ENCODE results near the gene LIG1. TPM values are rescaled to one million over a fixed set of nuclear protein-coding genes. Genes with fewer than 3 reads are reported as not detected.

Gene LIG1
- total and polyA plus RNA-seq, 8 donors = 26.7 to 72.1 (median 61.9) TPM

GRCh38 chr19:48121066-48121465 lies 49.1 kb downstream of the LIG1 start:
- peaks cover 0 to 54% of the 10 kb centered on the region in 2 donors for H3K36me3 ChIP-seq
- H3K4me3 ChIP-seq = no peak overlapping the region
- ATAC-seq = no peak
- no peaks in the 10 kb centered on the region for H3K9me3 ChIP-seq
- no peaks in the 10 kb centered on the region for H3K27me3 ChIP-seq
- no peak overlapping the region for H3K27ac ChIP-seq
- peaks cover 0 to 16% of the 10 kb centered on the region in 2 donors for H3K4me1 ChIP-seq
- DNase-seq = no peak
- intact Hi-C loops (cut with DNase I) = no loop called here
- no peak for TF ChIP-seq CTCF (IDR thresholded peaks at IDR 0.05)

GRCh38 chr19:48120505-48120904 lies 49.6 kb downstream of the LIG1 start:
- H3K27ac ChIP-seq = no peak overlapping the region
- no peaks in the 10 kb centered on the region for H3K9me3 ChIP-seq
- no peak overlapping the region for H3K4me3 ChIP-seq
- H3K4me1 ChIP-seq = peaks cover 0 to 16% of the 10 kb centered on the region in 2 donors
- intact Hi-C loops (cut with DNase I) = no loop called here
- no peak for DNase-seq
- peaks cover 0 to 59% of the 10 kb centered on the region in 2 donors for H3K36me3 ChIP-seq
- ATAC-seq = no peak
- TF ChIP-seq CTCF (IDR thresholded peaks at IDR 0.05) = no peak
- no peaks in the 10 kb centered on the region for H3K27me3 ChIP-seq

- H3K36me3 ChIP-seq = peaks cover 0 to 48% of the 10 kb centered on the region in 2 donors
- intact Hi-C loops (cut with DNase I) = no loop called here
- H3K4me1 ChIP-seq = peaks cover 0 to 5% of the 10 kb centered on the region in 2 donors
- H3K4me3 ChIP-seq = no peak overlapping the region
- DNase-seq (no peak), ATAC-seq (no peak)
- no peaks in the 10 kb centered on the region for H3K27me3 ChIP-seq
- no peaks in the 10 kb centered on the region for H3K9me3 ChIP-seq
- TF ChIP-seq CTCF (IDR thresholded peaks at IDR 0.05) = no peak
- H3K27ac ChIP-seq = peak overlapping the region in 1 of 2 donors; percentile 41
Measured at GRCh38 chr19:48118131-48118517, 52.0 kb downstream of the LIG1 start.

- no peak for TF ChIP-seq CTCF (IDR thresholded peaks at IDR 0.05)
- intact Hi-C loops (cut with DNase I) = no loop called here
Measured at GRCh38 chr19:48117515-48118130, 52.5 kb downstream of the LIG1 start.

GRCh38 chr19:48113190-48113917 lies 56.8 kb downstream of the LIG1 start:
- no peaks in the 10 kb centered on the region for H3K27me3 ChIP-seq
- H3K4me3 ChIP-seq = no peak overlapping the region
- H3K27ac ChIP-seq = no peak overlapping the region
- no peak for ATAC-seq
- peaks cover 0 to 21% of the 10 kb centered on the region in 2 donors for H3K36me3 ChIP-seq
- peaks cover 6 to 19% of the 10 kb centered on the region in 2 donors for H3K4me1 ChIP-seq
- intact Hi-C loops (cut with DNase I) = no loop called here
- no peak for DNase-seq
- H3K9me3 ChIP-seq = no peaks in the 10 kb centered on the region
- TF ChIP-seq CTCF (IDR thresholded peaks at IDR 0.05) = no peak

More at GRCh38 chr19:48117515-48118130, 52.5 kb downstream of the LIG1 start:
- H3K4me1 ChIP-seq = peaks cover 0 to 3% of the 10 kb centered on the region in 2 donors
- no peak overlapping the region for H3K4me3 ChIP-seq
- peaks cover 0 to 43% of the 10 kb centered on the region in 2 donors for H3K36me3 ChIP-seq
- no peaks in the 10 kb centered on the region for H3K27me3 ChIP-seq
- no peak for DNase-seq
- H3K9me3 ChIP-seq = no peaks in the 10 kb centered on the region
- H3K27ac ChIP-seq = peak overlapping the region in 1 of 2 donors; percentile 41
- no peak for ATAC-seq
